Measurements from ENCODE around the gene PROCA1.
A peak's percentile ranks its signal among the peaks of the same experiment; 100 is the strongest.
"Not testable (repeated sequence)": the region's sequence is repeated elsewhere in the genome, so short reads cannot be mapped to it uniquely, and the experiment has no call there.

PROCA1 gene

GRCh38 chr17:28725660-28726225 lies 14.1 kb upstream of the PROCA1 start:
- DNase-seq = peak; percentile 92

- peak; percentile 75 for DNase-seq
Observed at GRCh38 chr17:28725166-28725659, 13.5 kb upstream of the PROCA1 start.

- DNase-seq = peak; percentile 26
Observed at GRCh38 chr17:28724500-28725165, 12.9 kb upstream of the PROCA1 start.

GRCh38 chr17:28723836-28724499 lies 12.3 kb upstream of the PROCA1 start:
- not testable (repeated sequence) for DNase-seq

- no peak for DNase-seq
Observed at GRCh38 chr17:28723159-28723835, 11.6 kb upstream of the PROCA1 start.

GRCh38 chr17:28722417-28723158 lies 10.9 kb upstream of the PROCA1 start:
- no peak for DNase-seq

GRCh38 chr17:28720997-28721329 lies 9.3 kb upstream of the PROCA1 start:
- not testable (repeated sequence) for DNase-seq

GRCh38 chr17:28720247-28720996 lies 8.7 kb upstream of the PROCA1 start:
- DNase-seq = no peak

- DNase-seq = no peak
Observed at GRCh38 chr17:28719021-28719433, 7.3 kb upstream of the PROCA1 start.

GRCh38 chr17:28718333-28719020 lies 6.8 kb upstream of the PROCA1 start:
- DNase-seq = no peak

- DNase-seq = peak; percentile 92
Observed at GRCh38 chr17:28717578-28718332, 6.1 kb upstream of the PROCA1 start, which contains the start of gene RAB34. Gene RAB34 (minus strand): TSS chr17:28717868. CDS start chr17:28717266, 602 bp downstream.

GRCh38 chr17:28716740-28717577 lies 5.3 kb upstream of the PROCA1 start:
- peak; percentile 40 for DNase-seq

- DNase-seq = no peak
Observed at GRCh38 chr17:28715217-28715616, 3.5 kb upstream of the PROCA1 start.

- no peak for DNase-seq
Observed at GRCh38 chr17:28714281-28714680, 2.6 kb upstream of the PROCA1 start.

- no peak for DNase-seq
Observed at GRCh38 chr17:28712705-28713415, 1.2 kb upstream of the PROCA1 start.

- DNase-seq = no peak
Observed at GRCh38 chr17:28712032-28712704, 480 bp upstream of the PROCA1 start.

- peak; percentile 95 for DNase-seq
Observed at GRCh38 chr17:28710861-28711722, 596 bp downstream of the PROCA1 start.
